T-helper 9 cell (primary cell): ENCODE results near the gene SLC1A1.
"Not testable (repeated sequence)": the region's sequence is repeated elsewhere in the genome, so short reads cannot be mapped to it uniquely, and the experiment has no call there.

ENCODE experiments used
- DNase-seq: peaks from one replicate; pipeline ENCODE4 v3.0.0-alpha.2; 2020

The SLC1A1 gene

GRCh38 chr9:4507306-4508130, 17.2 kb downstream of the SLC1A1 start:
- DNase-seq, result no peak

GRCh38 chr9:4508246-4508906, 18.1 kb downstream of the SLC1A1 start:
- no peak for DNase-seq

- DNase-seq, result no peak
Observed at GRCh38 chr9:4508907-4509589, 18.8 kb downstream of the SLC1A1 start.

GRCh38 chr9:4509590-4509984, 19.3 kb downstream of the SLC1A1 start:
- DNase-seq, result no peak

GRCh38 chr9:4510546-4511322, 20.5 kb downstream of the SLC1A1 start:
- no peak for DNase-seq

GRCh38 chr9:4514252-4515128, 24.2 kb downstream of the SLC1A1 start:
- no peak for DNase-seq

- DNase-seq, result no peak
Observed at GRCh38 chr9:4515958-4516375, 25.7 kb downstream of the SLC1A1 start.

GRCh38 chr9:4517274-4517673, 27.0 kb downstream of the SLC1A1 start:
- DNase-seq, result no peak

- no peak for DNase-seq
Observed at GRCh38 chr9:4519604-4520003, 29.3 kb downstream of the SLC1A1 start.

GRCh38 chr9:4520055-4520454, 29.8 kb downstream of the SLC1A1 start:
- DNase-seq, result no peak

- DNase-seq, result no peak
Observed at GRCh38 chr9:4530375-4530774, 40.1 kb downstream of the SLC1A1 start.

- DNase-seq, result not testable (repeated sequence)
Observed at GRCh38 chr9:4530831-4531230, 40.6 kb downstream of the SLC1A1 start.

- not testable (repeated sequence) for DNase-seq
Observed at GRCh38 chr9:4531355-4531754, 41.1 kb downstream of the SLC1A1 start.

GRCh38 chr9:4533881-4534280, 43.6 kb downstream of the SLC1A1 start:
- not testable (repeated sequence) for DNase-seq

GRCh38 chr9:4536196-4536595, 45.9 kb downstream of the SLC1A1 start:
- DNase-seq, result not testable (repeated sequence)

GRCh38 chr9:4537581-4537980, 47.3 kb downstream of the SLC1A1 start:
- no peak for DNase-seq

GRCh38 chr9:4538107-4538506, 47.8 kb downstream of the SLC1A1 start:
- no peak for DNase-seq

- no peak for DNase-seq
Observed at GRCh38 chr9:4538621-4539020, 48.4 kb downstream of the SLC1A1 start.

- no peak for DNase-seq
Observed at GRCh38 chr9:4540425-4540824, 50.2 kb downstream of the SLC1A1 start.

- no peak for DNase-seq
Observed at GRCh38 chr9:4541281-4541680, 51.0 kb downstream of the SLC1A1 start.

GRCh38 chr9:4541856-4542255, 51.6 kb downstream of the SLC1A1 start:
- DNase-seq, result no peak

GRCh38 chr9:4544714-4545113, 54.4 kb downstream of the SLC1A1 start:
- not testable (repeated sequence) for DNase-seq
